GM10248 (cell line): ENCODE measurements around the gene CAMTA1.

Experiments used
- CTCF ChIA-PET: fragments of 300-600 bp; sonication (Branson Sonifier 250); formaldehyde crosslinking; extraction: SDS; loops from one replicate; lab custom pipeline; 2021; ENCODE audit warnings: antibody characterized with exemption; lab: Yijun Ruan, JAX
- POLR2A ChIA-PET: fragments of 350-650 bp; sonication (Branson Sonifier 250); formaldehyde crosslinking; extraction: SDS; loops from one replicate; lab custom pipeline; 2020; ENCODE audit warnings: antibody characterized with exemption; lab: Yijun Ruan, JAX
- DNase-seq: peaks from one replicate; pipeline ENCODE4 v3.0.0; 2012; ENCODE audit errors: extremely low spot score
- CTCF ChIP-seq: IDR thresholded peaks from 2 replicates; pipeline ENCODE4 v1.5.1; 2012; ENCODE audit warnings: mild to moderate bottlenecking, low read depth; ENCODE audit errors: extremely low read depth, missing control alignments, control extremely low read depth

Gene CAMTA1

GRCh38 chr1:7695497-7696117 is 910.4 kb downstream of the CAMTA1 start:
- CTCF ChIA-PET = interaction anchor here (0.8 kb wide), 1 partner anchor 27 kb away, joined by 3 read pairs; no protein-coding TSS in a partner anchor
- no peak for DNase-seq
- TF ChIP-seq CTCF = no peak
- POLR2A ChIA-PET = no interaction called here

- CTCF ChIA-PET = interaction anchor here (0.7 to 0.9 kb wide), 2 partner anchors 30 to 55 kb away, joined by 3 to 4 read pairs; no protein-coding TSS in a partner anchor
- POLR2A ChIA-PET = no interaction called here
- no peak for TF ChIP-seq CTCF
- DNase-seq = no peak
Measured at GRCh38 chr1:7698641-7699040, 913.4 kb downstream of the CAMTA1 start.

- no peak for DNase-seq
- ChIA-PET CTCF (interaction anchor here (0.8 kb wide), 1 partner anchor 35 kb away, joined by 4 read pairs; no protein-coding TSS in a partner anchor), POLR2A (no interaction called here)
- TF ChIP-seq CTCF = no peak
Measured at GRCh38 chr1:7702365-7702764, 917.1 kb downstream of the CAMTA1 start.

- DNase-seq = no peak
- POLR2A ChIA-PET = no interaction called here
- CTCF ChIA-PET = interaction anchor here (1.0 to 2.2 kb wide), 5 partner anchors 13 to 50 kb away, joined by 3 to 7 read pairs (median 4); no protein-coding TSS in a partner anchor
Measured at GRCh38 chr1:7703321-7704213, 918.3 kb downstream of the CAMTA1 start.

GRCh38 chr1:7704214-7705047 is 919.2 kb downstream of the CAMTA1 start:
- CTCF ChIA-PET = interaction anchor here (0.7 to 2.2 kb wide), 6 partner anchors 13 to 49 kb away, joined by 3 to 7 read pairs (median 4); no protein-coding TSS in a partner anchor
- DNase-seq = peak; percentile 97
- no peak for TF ChIP-seq CTCF
- POLR2A ChIA-PET = no interaction called here

More at GRCh38 chr1:7703321-7704213, 918.3 kb downstream of the CAMTA1 start:
- no peak for TF ChIP-seq CTCF
